GM11168 (cell line): Measurements from ENCODE around the gene HOXC10.

Experiments used
- in situ Hi-C: fragments of 300-500 bp; cut with MboI; formaldehyde crosslinking; loops from one replicate; pipeline ENCODE4 v1.12.0; 2022; ENCODE audit warnings: low sequenced_read_pairs; ENCODE audit not compliant: unreplicated experiment

HOXC10 gene

GRCh38 chr12:54011665-54012532, 27.0 kb downstream of the HOXC10 start:
- in situ Hi-C loops = no loop called here

- in situ Hi-C loops = no loop called here
Measured at GRCh38 chr12:54012631-54013409, 27.9 kb downstream of the HOXC10 start.

- in situ Hi-C loops = no loop called here
Measured at GRCh38 chr12:54014377-54015017, 29.6 kb downstream of the HOXC10 start.

GRCh38 chr12:54015018-54015931, 30.3 kb downstream of the HOXC10 start:
- in situ Hi-C loops = no loop called here

GRCh38 chr12:54016051-54016450, 31.1 kb downstream of the HOXC10 start:
- in situ Hi-C loops = no loop called here

- in situ Hi-C loops = no loop called here
Measured at GRCh38 chr12:54016478-54016964, 31.6 kb downstream of the HOXC10 start.

- in situ Hi-C loops = no loop called here
Measured at GRCh38 chr12:54017027-54017788, 32.3 kb downstream of the HOXC10 start.

- in situ Hi-C loops = no loop called here
Measured at GRCh38 chr12:54017878-54018467, 33.0 kb downstream of the HOXC10 start.

GRCh38 chr12:54018468-54018984, 33.6 kb downstream of the HOXC10 start:
- in situ Hi-C loops = no loop called here

GRCh38 chr12:54019091-54019811, 34.3 kb downstream of the HOXC10 start:
- in situ Hi-C loops = no loop called here

GRCh38 chr12:54019924-54020590, 35.1 kb downstream of the HOXC10 start:
- in situ Hi-C loops = no loop called here

GRCh38 chr12:54020591-54021405, 35.9 kb downstream of the HOXC10 start:
- in situ Hi-C loops = no loop called here

GRCh38 chr12:54021432-54022013, 36.6 kb downstream of the HOXC10 start:
- in situ Hi-C loops = no loop called here

- in situ Hi-C loops = no loop called here
Measured at GRCh38 chr12:54022960-54023884, 38.3 kb downstream of the HOXC10 start.

- in situ Hi-C loops = no loop called here
Measured at GRCh38 chr12:54024127-54024526, 39.2 kb downstream of the HOXC10 start.
